Body of pancreas (tissue), 4 donors: ENCODE data around the gene LCN10.

ENCODE experiments used
- CTCF ChIP-seq, 7 experiments: fragments of 450-650 bp in 4 of 7; fragments of 200-600 bp in 3 of 7; sonication (generic) in 3 of 7; IDR thresholded peaks; one replicate each; pipeline ENCODE4 v1.5.1; 2016 to 2019; ENCODE audit warnings: antibody characterized with exemption in 7 of 7
- POLR2A ChIP-seq, 3 donors: fragments of 450-650 bp; IDR thresholded peaks; one replicate each; pipeline ENCODE4 v1.6.1; 2016; ENCODE audit warnings: antibody characterized with exemption in 3 of 3, mild to moderate bottlenecking in 2 of 3

- TF ChIP-seq POLR2A (IDR thresholded peaks at IDR 0.05) (no peak), CTCF (IDR thresholded peaks at IDR 0.05) (no peak)
These were observed 22.3 kb upstream of the LCN10 start for GRCh38 chr9:136765041-136765440.
